ENCODE measurements around the gene ABHD5. TPM values are rescaled to one million over a fixed set of nuclear protein-coding genes. Genes with fewer than 3 reads are reported as not detected.
"Not testable (repeated sequence)": the region's sequence is repeated elsewhere in the genome, so short reads cannot be mapped to it uniquely, and the experiment has no call there.

Gene ABHD5
- total RNA-seq, 4 donors from 2014 or later = 39.4 to 310 (median 164) TPM

DNA sequence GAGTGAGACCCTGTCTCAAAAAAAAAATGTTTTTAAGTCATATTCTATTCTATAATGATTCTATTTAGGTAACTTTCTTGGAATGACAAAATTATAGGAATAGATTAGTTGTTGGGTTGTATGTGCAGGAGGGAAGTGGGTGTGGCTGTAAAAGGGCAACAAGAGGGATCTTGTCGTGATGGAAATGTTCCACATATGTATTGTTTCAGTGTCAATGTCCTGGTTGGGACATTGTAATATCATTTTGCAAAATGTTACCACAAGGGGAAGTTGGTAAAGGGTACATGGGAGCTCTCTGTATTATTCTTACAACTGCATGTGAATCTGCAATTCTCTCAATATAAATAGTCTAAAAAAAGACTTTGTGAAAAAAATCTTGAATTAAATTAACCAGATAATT is 14.3 kb upstream of the ABHD5 start:
- TF ChIP-seq, protein P1, sequence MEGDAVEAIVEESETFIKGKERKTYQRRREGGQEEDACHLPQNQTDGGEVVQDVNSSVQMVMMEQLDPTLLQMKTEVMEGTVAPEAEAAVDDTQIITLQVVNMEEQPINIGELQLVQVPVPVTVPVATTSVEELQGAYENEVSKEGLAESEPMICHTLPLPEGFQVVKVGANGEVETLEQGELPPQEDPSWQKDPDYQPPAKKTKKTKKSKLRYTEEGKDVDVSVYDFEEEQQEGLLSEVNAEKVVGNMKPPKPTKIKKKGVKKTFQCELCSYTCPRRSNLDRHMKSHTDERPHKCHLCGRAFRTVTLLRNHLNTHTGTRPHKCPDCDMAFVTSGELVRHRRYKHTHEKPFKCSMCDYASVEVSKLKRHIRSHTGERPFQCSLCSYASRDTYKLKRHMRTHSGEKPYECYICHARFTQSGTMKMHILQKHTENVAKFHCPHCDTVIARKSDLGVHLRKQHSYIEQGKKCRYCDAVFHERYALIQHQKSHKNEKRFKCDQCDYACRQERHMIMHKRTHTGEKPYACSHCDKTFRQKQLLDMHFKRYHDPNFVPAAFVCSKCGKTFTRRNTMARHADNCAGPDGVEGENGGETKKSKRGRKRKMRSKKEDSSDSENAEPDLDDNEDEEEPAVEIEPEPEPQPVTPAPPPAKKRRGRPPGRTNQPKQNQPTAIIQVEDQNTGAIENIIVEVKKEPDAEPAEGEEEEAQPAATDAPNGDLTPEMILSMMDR (IDR thresholded peaks at IDR 0.05) = no peak
- ATAC-seq (ENCODE audit: low FRiP score) (no peak), DNase-seq (ENCODE audit: low spot score) (no peak)

DNA sequence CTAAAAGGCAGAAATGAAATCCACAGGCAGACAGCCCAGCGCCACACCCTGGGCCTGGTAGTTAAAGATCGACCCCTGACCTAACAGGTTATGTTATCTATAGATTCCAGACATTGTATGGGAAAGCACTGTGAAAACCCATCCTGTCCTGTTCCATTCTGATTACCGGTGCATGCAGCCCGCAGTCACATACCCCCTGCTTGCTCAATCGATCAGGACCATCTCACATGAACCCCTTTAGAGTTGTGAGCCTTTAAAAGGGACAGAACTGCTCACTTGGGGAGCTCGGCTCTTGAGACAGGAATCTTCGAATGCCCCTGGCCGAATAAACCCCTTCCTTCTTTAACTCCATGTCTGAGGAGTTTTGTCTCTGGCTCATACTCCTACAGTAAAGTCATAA is 12.4 kb upstream of the ABHD5 start:
- not testable (repeated sequence) for ATAC-seq (ENCODE audit: low FRiP score); DNase-seq (ENCODE audit: low spot score)

DNA sequence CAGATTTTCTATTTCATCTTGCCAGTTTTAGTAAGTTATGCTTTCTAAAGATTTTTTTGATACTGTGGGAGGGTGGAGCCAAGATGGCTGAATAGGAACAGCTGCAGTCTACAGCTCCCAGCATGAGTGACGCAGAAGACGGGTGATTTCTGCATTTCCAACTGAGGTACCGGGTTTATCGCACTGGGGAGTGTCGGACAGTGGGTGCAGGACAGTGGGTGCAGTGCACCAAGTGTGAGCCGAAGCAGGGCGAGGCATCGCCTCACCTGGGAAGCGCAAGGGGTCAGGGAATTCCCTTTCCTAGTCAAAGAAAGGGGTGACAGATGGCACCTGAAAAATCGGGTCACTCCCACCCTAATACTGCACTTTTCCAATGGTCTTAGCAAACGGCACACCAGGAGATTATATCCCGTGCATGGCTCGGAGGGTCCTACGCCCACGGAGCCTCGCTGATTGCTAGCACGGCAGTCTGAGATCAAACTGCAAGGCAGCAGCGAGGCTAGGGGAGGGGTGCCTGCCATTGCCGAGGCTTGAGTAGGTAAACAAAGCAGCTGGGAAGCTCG is 11.8 kb upstream of the ABHD5 start:
- not testable (repeated sequence) for ATAC-seq (ENCODE audit: low FRiP score); DNase-seq (ENCODE audit: low spot score)

DNA sequence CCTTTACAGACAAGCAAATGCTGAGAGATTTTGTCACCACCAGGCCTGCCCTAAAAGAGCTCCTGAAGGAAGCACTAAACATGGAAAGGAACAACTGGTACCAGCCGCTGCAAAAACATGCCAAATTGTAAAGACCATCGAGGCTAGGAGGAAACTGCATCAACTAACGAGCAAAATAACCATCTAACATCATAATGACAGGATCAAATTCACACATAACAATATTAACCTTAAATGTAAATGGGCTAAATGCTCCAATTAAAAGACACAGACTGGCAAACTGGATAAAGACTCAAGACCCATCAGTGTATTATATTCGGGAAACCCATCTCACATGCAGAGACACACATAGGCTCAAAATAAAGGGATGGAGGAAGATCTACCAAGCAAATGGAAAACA is 9.9 kb upstream of the ABHD5 start:
- not testable (repeated sequence) for DNase-seq (ENCODE audit: low spot score); ATAC-seq (ENCODE audit: low FRiP score)

DNA sequence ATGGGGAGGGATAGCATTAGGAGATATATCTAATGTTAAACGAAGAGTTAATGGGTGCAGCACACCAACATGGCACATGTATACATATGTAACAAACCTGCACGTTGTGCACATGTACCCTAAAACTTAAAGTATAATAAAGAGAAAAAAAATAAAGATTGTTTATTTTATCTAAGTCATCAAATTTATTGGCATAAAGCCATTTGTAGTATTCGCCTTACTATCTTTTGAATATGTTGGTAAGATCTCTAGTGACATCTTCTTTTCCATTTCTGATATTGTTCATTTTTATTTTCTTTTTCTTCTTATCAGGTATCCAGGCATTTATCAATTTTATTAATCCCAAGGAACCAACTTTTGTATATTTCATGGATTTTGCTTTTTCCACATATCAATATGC is 5.8 kb upstream of the ABHD5 start:
- no peak for ATAC-seq (ENCODE audit: low FRiP score)
- DNase-seq (ENCODE audit: low spot score) = no peak
- TF ChIP-seq, protein P1 (IDR thresholded peaks at IDR 0.05) = no peak

DNA sequence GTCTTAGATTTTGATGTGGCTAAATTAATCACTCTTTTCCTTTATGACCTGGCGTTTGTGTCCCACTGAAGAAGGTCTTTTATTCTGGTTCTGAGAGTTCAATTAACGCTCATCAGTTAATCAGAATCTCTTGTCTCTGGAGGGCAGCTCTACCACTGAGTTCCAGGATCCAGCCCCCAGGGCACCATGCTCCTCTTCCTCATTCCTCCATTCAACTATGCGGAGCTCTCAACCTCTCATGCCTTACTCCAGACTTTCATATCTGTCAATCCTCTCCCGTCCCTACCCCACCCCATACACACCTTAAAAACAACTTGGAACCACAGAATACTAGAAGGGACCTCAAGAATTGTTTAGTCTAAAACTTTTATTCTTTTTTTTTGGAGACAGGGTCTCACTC is 4.8 kb upstream of the ABHD5 start:
- DNase-seq (ENCODE audit: low spot score) (no peak), ATAC-seq (ENCODE audit: low FRiP score) (no peak)
- TF ChIP-seq, protein P1 (IDR thresholded peaks at IDR 0.05) = no peak

DNA sequence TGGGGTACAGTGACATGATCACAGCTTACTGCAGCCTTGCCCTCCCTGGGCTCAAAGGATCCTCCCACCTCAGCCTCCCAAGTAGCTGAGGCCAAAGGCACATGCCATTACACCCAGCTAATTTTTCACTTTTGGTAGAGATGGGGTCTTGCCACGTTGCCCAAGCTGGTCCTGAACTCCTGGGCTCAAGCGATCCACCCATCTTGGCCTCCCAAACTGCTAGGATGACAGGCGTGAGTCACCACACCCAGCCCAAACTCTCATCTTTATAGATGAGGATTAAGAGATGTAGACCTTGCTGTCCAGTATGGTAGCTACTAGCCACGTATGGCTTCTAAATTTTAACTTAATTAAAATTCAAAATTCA is 4.4 kb upstream of the ABHD5 start:
- TF ChIP-seq, protein P1 (IDR thresholded peaks at IDR 0.05) = no peak
- DNase-seq (ENCODE audit: low spot score) (no peak), ATAC-seq (ENCODE audit: low FRiP score) (no peak)

DNA sequence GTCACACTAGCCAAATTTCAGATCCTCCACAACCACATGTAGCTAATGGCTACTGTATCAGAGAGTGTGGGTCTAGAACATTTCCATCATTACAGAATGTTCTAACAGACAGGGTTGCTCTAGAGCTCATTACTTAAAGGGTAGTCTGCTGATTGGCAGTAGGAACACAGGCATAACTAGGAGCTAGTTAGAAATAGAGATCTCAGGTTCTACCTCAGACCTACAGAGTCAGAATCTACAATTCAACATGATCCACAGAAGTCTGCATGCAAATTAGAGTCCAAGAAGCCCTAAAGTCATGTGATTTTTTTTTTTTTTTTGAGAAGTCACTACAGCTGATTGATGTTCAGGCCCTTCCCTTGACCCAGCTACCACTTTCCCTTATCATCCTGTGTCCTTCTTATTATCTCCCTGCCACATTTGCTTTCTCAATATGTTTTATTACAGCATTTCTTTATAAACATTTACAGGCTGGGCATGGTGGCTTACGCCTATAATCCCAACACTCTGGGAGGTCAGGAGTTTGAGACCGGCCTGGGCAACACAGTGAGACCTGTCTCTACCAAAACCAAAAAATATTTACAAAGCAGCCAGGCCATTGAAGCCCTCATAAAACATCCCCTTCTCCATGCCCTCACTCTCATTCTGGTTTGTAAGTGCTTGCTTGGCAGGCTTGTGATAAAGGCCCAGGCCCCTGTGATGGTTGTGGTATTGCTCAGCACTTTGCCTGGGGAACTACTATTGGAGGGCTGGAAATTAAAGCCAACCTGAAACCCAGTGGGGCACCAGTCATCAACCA is 3.8 kb upstream of the ABHD5 start:
- TF ChIP-seq, protein P1 (IDR thresholded peaks at IDR 0.05) = no peak
- ATAC-seq (ENCODE audit: low FRiP score) (no peak), DNase-seq (ENCODE audit: low spot score) (no peak)

DNA sequence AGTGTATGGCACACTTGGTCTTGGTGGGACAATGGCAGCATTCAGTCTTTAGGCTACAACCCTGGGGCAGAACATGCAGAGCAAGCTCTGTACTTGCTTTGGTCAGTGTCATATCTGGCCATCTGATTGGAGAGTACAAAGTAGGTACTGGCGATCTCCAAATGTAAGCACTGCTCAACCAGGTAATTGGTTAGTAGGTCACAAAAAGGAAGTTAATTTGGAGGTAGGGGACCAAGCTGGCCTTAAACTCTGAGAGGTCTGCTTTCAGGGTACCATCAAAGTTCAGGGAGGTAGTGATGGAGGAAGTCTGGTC is 3.3 kb upstream of the ABHD5 start:
- no peak for ATAC-seq (ENCODE audit: low FRiP score)

More for the DNA sequence above, 3.3 kb upstream of the ABHD5 start:
- TF ChIP-seq, protein P1 (IDR thresholded peaks at IDR 0.05) = no peak
- no peak for DNase-seq (ENCODE audit: low spot score)

All from omental fat pad (tissue), 4 donors.